IPS DF 19.7 (cell line): ENCODE measurements around the gene ZDHHC8.

Source experiments
- DNase-seq: peaks from one replicate; pipeline ENCODE4 v3.0.0-alpha.2; 2013; ENCODE audit warnings: low read depth, low spot score

Gene ZDHHC8

GRCh38 chr22:20142711-20143621 lies 11.4 kb downstream of the ZDHHC8 start:
- no peak for DNase-seq

- no peak for DNase-seq
Observed at GRCh38 chr22:20143883-20144665, 12.5 kb downstream of the ZDHHC8 start.

- no peak for DNase-seq
Observed at GRCh38 chr22:20145206-20145831, 13.7 kb downstream of the ZDHHC8 start.

GRCh38 chr22:20145832-20146223 lies 14.2 kb downstream of the ZDHHC8 start:
- no peak for DNase-seq

GRCh38 chr22:20146777-20147176 lies 15.2 kb downstream of the ZDHHC8 start:
- DNase-seq, result no peak

GRCh38 chr22:20147237-20147988 lies 15.8 kb downstream of the ZDHHC8 start:
- DNase-seq, result no peak

GRCh38 chr22:20148414-20148813 lies 16.8 kb downstream of the ZDHHC8 start:
- DNase-seq, result no peak

- DNase-seq, result no peak
Observed at GRCh38 chr22:20149257-20150250, 17.9 kb downstream of the ZDHHC8 start.

GRCh38 chr22:20150381-20151275 lies 19.0 kb downstream of the ZDHHC8 start, which contains the start of gene CCDC188:
TSS of gene CCDC188 (minus strand) at chr22:20151055. CDS start at chr22:20150986, 69 bp downstream.
- DNase-seq, result no peak

GRCh38 chr22:20151276-20151588 lies 19.6 kb downstream of the ZDHHC8 start:
- DNase-seq, result no peak

GRCh38 chr22:20152464-20152890 lies 20.9 kb downstream of the ZDHHC8 start:
- no peak for DNase-seq

- no peak for DNase-seq
Observed at GRCh38 chr22:20153945-20154344, 22.3 kb downstream of the ZDHHC8 start.

- DNase-seq, result no peak
Observed at GRCh38 chr22:20154602-20155187, 23.1 kb downstream of the ZDHHC8 start.

- DNase-seq, result no peak
Observed at GRCh38 chr22:20155330-20156041, 23.9 kb downstream of the ZDHHC8 start.

GRCh38 chr22:20156042-20156389 lies 24.4 kb downstream of the ZDHHC8 start:
- DNase-seq, result no peak

- DNase-seq, result no peak
Observed at GRCh38 chr22:20156611-20157429, 25.2 kb downstream of the ZDHHC8 start.

GRCh38 chr22:20157430-20158183 lies 26.0 kb downstream of the ZDHHC8 start:
- no peak for DNase-seq
